ENCODE measurements around the gene MATR3.

Gene MATR3

DNA sequence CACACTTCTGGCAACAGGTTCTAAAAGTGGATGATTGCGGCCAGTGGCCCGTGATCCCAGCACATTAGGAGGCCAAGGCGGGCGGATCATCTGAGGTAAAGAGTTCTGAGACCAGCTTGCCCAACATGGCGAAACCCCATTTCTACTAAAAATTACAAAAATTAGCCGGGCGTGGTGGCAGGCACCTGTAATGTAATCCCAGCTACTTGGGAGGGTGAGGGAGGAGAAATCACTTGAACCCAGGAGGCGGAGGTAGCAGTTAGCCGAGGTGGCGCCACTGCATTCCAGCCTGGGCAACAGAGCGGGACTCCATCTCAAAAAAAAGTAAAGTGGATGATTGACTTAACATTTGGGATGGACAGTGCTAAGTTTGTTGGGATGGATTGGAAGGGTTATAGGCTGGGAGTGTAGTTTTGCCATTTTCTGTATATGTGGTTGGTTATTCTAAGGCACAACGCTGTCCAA is 3.4 kb downstream of the MATR3 start:
- no peak for TF ChIP-seq CTCF (IDR thresholded peaks at IDR 0.05; ENCODE audit: control insufficient read depth, insufficient read depth, low read depth, low read length, missing control alignments)
- no peak for DNase-seq (ENCODE audit: low read depth)
- H3K4me3 ChIP-seq (ENCODE audit: control insufficient read depth, low read depth, low read length) = no peak overlapping the region

DNA sequence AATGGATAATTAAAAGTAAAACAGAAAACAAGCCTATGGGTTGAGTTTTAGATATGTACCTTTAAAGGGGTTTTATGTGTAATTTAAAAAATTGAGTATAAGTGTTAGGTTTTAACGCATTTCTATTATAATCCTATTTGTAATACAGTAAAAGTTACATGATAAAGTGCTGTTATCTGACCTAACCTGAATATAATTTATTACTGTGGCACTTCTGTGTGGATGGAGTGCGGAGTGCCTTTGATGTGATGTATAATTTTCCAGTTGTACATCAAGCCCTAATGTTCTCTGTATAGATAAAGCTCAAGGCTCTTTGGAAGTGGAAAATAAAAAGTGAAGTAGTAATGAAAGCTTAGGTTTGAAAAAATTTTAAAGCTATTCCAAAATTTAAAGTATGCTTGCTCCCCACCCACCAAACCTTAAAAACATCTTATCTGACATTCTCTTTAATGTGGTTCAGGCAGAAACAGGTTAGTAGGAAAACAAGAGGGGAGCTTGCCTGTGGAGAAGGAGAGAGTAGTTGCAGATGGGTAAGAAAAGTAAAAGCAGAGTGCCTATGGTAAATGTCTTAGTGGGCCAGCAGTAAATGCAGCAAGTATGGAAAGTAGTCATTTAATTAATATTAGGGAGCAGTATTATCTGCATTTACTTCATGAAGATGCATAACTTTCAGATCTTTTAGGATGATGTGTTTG is 4.0 kb downstream of the MATR3 start:
- no peak for DNase-seq (ENCODE audit: low read depth)
- no peak for TF ChIP-seq CTCF (IDR thresholded peaks at IDR 0.05; ENCODE audit: control insufficient read depth, insufficient read depth, low read depth, low read length, missing control alignments)
- no peak overlapping the region for H3K4me3 ChIP-seq (ENCODE audit: control insufficient read depth, low read depth, low read length)

DNA sequence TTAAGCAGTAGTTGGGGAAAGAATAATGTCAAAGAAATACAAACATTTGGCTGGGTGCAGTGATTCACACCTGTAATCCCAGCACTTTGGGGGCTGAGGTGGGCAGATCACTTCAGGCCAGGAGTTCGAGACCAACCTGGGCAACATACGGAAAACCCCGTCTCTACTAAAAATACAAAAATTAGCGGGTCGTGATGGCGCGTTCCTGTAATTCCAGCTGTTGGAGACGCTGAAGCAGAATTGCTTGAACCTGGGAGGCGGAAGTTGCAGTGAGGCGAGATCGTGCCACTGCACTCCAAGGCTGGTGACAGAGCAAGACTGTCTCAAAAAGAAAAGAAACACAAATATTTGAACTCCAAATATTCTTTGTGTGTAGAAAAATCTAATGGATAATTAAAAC is 4.7 kb downstream of the MATR3 start:
- DNase-seq (ENCODE audit: low read depth) = no peak
- no peak overlapping the region for H3K4me3 ChIP-seq (ENCODE audit: control insufficient read depth, low read depth, low read length)
- no peak for TF ChIP-seq CTCF (IDR thresholded peaks at IDR 0.05; ENCODE audit: control insufficient read depth, insufficient read depth, low read depth, low read length, missing control alignments)

DNA sequence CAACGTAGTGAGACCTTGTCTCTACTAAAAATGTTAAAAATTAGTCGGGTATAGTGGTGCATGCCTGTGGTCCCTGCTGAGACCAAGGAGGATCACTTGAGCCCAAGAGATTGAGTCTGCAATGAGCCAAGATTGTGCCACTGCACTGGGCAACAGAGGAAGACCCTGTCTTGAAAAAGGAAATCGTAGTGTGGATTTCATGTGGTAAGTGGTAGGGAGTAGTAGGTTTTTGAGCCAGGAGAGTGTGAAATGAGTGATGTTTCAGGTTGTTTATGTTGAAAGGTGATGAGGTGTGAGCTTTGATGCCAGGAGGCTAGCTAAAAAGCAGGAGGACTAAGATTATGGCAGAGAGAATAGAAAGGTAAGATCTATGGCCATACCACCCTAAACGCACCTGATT is 5.9 kb downstream of the MATR3 start:
- TF ChIP-seq CTCF (IDR thresholded peaks at IDR 0.05; ENCODE audit: control insufficient read depth, insufficient read depth, low read depth, low read length, missing control alignments) = no peak
- DNase-seq (ENCODE audit: low read depth) = no peak
- H3K4me3 ChIP-seq (ENCODE audit: control insufficient read depth, low read depth, low read length) = no peak overlapping the region

GRCh38 chr5:139301808-139302499 is 8.4 kb downstream of the MATR3 start:
- no peak for TF ChIP-seq CTCF (IDR thresholded peaks at IDR 0.05; ENCODE audit: control insufficient read depth, insufficient read depth, low read depth, low read length, missing control alignments)
- DNase-seq (ENCODE audit: low read depth) = no peak
- H3K4me3 ChIP-seq (ENCODE audit: control insufficient read depth, low read depth, low read length) = no peak overlapping the region

GRCh38 chr5:139304391-139305324 is 11.1 kb downstream of the MATR3 start:
- DNase-seq (ENCODE audit: low read depth) = no peak
- H3K4me3 ChIP-seq (ENCODE audit: control insufficient read depth, low read depth, low read length) = no peak overlapping the region
- no peak for TF ChIP-seq CTCF (IDR thresholded peaks at IDR 0.05; ENCODE audit: control insufficient read depth, insufficient read depth, low read depth, low read length, missing control alignments)

Measured in AG09309 (cell line).